ENCODE measurements around the gene CCHCR1.
"Not testable (repeated sequence)": the region's sequence is repeated elsewhere in the genome, so short reads cannot be mapped to it uniquely, and the experiment has no call there.

Gene CCHCR1

DNA sequence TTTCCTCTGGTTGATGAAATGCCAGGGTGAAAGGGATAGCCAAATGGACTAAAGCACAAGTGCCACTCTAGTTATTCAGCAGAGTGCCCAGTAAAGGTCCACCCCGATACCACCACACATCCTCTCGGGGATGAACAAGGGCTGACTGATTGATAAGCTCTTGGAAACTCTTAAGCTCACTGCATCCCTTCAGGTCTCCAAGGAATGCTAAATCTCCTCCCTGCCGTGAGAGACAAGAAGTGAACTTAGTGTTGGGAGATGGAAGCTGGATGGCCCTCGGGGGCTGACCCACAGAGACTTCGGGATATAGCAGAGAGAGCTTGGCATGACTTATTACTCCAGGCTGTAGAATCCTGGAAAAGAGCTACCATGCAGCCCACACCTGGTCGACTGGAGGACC lies 26.3 kb upstream of the CCHCR1 start:
- DNase-seq (ENCODE audit: low spot score) = not testable (repeated sequence)

DNA sequence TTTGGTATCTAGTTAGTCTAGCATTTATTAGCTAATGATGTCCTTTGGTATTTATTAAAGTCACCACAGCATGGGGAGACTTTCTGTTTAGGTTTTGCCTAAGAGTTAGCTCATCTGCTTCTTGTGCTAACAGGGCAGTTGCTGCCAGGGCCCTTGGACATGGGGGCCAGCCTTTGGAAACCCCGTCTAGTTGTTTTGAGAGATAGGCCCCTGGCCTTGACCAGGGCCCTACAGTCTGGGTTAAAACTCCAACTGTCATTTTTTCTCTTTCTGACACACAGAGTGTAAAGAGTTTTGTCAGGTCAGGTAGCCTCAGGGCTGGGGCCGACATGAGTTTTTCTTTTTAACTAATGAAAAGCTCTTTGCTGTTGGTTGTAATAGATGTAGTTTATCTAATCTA lies 25.7 kb upstream of the CCHCR1 start:
- not testable (repeated sequence) for DNase-seq (ENCODE audit: low spot score)

DNA sequence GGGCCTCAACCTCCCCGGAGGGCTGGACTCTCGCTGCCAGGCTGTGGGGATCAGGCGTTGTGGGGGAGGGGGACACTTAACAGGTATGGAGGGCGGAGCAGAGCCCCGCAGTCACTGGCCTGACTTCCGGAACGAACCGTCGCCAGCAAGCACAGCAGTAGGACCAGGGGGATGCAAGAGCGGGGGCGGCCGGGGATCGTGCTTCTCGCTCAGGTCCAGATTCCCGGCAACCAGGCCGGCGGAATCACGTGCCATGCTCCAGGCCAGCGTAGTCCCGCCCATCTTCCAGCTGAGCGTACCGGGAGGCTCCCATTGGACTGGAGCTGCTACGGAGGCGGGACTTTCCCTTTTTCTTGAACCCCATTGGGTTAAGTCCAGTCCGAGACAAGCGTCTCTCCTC lies 22.9 kb upstream of the CCHCR1 start:
- DNase-seq (ENCODE audit: low spot score) = peak; percentile 97

- no peak for DNase-seq (ENCODE audit: low spot score)
Measured at GRCh38 chr6:31179896-31180295, 22.3 kb upstream of the CCHCR1 start.

DNA sequence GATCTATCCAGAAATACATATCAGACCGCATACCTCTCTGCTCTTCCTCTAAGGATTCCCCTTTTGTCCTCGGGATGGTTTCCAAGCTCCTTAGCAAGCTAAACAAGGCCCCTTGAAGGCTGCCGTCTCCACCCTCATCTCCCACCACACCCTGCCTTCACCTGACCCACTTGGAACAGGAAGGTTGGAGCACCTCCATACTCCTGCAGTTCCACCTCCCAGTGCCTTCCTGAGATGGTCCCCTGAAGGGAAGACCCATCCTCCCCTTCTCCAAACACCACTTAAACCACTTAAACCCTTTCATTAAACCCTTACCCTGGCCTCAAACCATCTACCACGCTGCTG lies 21.4 kb upstream of the CCHCR1 start:
- no peak for DNase-seq (ENCODE audit: low spot score)

- peak; percentile 46 for DNase-seq (ENCODE audit: low spot score)
Measured at GRCh38 chr6:31178143-31179041, 20.8 kb upstream of the CCHCR1 start.

DNA sequence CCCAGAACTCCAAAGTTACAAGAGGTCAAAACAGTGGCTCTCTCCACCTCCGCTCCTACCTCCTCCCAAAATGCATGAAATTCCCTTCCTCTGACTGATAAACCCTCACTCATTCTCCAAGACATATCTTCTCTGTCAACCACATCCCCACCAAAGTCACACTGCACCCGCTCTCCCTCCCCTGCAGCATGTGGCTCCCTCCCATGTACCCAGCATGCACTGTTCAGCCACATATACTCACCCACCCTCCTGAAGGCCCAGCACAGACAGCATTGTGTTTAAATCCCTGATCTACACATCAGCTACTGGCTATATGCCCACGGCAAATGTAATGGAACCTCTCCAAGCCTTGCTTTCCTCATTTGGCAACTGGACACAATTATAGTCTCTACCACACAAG lies 18.4 kb upstream of the CCHCR1 start:
- peak; percentile 92 for DNase-seq (ENCODE audit: low spot score)

DNA sequence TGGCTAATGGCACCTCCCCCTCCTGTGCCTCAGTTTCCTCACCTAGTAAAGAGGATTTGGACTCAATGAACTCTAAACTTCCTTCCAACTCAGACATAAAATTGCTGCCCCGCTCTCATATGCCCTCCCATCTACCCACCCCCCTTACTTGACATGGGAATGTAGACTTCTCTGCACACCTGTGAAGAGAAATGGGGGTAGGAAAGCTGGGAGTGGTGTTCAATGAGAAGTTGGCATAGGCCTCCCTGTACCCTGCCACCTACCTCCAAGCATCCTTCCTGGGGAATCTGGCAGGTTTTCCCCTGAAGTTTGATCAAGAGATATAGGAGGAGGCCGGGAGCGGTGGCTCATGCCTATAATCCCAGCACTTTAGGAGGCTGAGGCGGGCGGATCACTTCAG lies 16.8 kb upstream of the CCHCR1 start:
- no peak for DNase-seq (ENCODE audit: low spot score)

DNA sequence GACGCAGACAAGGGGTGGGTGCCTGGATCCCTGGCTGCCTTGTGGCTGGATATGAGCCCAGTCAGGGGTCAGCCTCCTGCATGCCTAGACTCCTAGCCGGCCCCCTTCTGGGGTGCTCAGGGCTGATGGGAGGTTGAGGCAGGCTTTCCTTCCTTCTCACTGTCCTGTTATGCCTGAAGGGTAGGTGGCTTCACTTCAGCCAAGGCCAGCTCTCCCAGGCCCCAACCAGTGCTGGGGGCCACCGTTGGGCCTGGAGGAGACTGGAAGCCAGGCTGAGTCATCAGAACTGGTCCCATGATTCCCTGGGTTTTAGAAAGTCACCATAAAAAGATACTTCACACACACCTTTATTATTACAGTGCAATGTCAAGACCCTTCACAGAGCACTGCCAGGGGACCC lies 15.8 kb upstream of the CCHCR1 start:
- no peak for DNase-seq (ENCODE audit: low spot score)

GRCh38 chr6:31172973-31173384 lies 15.4 kb upstream of the CCHCR1 start:
- no peak for DNase-seq (ENCODE audit: low spot score)

DNA sequence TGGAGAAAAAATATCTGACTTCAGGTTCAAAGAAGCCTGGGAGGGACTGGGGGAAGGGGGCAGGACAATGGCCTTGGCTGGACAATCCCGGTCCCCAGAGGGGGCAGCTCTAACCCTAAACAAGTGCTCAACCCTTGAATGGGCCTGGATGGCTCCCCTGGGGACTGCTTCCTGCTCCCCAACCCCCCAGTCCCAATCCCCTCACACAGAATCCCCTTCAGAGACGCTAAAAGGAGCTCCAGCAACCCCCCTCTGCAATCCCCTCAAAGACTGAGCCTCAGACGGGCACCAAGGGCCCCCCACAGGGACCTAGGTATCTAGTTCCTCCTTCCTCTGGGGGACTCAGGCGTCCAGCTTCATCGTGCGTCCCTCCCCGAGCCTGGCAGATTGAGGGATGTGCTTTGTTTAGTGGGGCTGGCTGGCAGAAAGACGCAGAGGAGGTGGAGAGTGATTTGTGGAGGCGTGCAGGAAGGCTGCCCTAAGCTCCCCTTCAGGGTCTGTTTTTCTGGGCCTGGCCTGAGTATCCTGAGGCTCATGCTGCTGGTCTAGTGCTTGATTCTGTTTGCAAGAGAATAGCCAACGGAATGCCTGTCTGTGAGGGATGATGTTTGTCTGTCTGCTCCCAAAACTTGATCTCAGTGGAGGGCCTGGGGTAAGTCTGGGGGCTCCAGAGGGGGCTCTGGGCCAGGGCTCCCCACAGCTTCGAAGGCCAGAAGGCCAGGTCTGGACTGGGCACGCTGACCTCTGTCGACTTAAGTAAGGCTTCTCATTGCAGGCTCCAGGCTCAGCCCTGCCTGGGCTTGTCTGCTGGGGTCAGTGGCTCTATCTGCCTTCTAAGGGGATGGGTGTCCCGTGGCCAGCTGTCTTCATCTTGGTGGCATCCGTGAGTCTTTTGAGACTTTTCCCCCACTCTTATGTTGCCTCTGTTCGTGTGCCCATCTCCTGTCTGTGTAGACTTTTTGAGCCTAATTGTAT lies 14.6 kb upstream of the CCHCR1 start:
- DNase-seq (ENCODE audit: low spot score) = no peak

GRCh38 chr6:31170987-31171671 lies 13.5 kb upstream of the CCHCR1 start:
- no peak for DNase-seq (ENCODE audit: low spot score)

- DNase-seq (ENCODE audit: low spot score) = no peak
Measured at GRCh38 chr6:31170600-31170881, 12.9 kb upstream of the CCHCR1 start, which contains the start of gene POU5F1. TSS of gene POU5F1 (minus strand) at chr6:31170682. CDS start at chr6:31170620, 62 bp downstream.

GRCh38 chr6:31169858-31170599 lies 12.4 kb upstream of the CCHCR1 start:
- DNase-seq (ENCODE audit: low spot score) = not testable (repeated sequence)

DNA sequence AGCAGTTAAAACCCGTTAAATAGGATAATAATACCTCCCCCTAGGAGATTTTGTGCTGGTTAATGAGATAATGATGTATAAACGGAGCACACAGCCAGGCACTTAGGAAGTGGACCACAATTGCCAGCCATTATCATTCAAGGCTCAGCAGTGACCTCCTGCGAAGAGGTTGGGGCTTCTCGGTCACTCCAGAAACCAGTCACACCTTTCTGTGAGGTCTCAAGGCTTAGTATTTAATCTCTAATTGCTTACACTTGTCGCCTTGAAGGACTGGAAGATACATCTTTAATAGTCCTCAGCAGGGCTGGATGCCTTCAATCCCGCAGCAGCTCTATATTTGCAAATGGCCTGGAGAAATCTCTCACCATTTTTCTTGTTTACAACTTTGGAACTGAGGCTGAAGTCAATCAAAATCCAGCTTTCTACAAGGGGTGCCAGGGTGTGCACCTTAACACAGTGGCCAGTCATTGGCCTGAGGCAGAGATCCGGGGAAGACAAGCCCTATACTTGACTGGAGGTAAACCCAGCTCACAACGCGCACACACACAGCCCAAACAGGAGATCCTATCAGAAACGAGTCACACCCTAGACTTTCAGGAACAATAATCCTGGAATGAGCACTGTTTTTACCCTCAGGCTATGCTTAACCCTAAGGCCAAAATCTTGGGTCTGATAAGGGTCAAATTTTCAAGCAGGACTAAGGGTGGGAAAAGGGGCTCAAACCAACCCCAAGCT lies 11.7 kb upstream of the CCHCR1 start:
- no peak for DNase-seq (ENCODE audit: low spot score)

GRCh38 chr6:31168606-31169005 lies 11.0 kb upstream of the CCHCR1 start:
- DNase-seq (ENCODE audit: low spot score) = no peak

GRCh38 chr6:31165986-31166385 lies 8.4 kb upstream of the CCHCR1 start:
- no peak for DNase-seq (ENCODE audit: low spot score)

DNA sequence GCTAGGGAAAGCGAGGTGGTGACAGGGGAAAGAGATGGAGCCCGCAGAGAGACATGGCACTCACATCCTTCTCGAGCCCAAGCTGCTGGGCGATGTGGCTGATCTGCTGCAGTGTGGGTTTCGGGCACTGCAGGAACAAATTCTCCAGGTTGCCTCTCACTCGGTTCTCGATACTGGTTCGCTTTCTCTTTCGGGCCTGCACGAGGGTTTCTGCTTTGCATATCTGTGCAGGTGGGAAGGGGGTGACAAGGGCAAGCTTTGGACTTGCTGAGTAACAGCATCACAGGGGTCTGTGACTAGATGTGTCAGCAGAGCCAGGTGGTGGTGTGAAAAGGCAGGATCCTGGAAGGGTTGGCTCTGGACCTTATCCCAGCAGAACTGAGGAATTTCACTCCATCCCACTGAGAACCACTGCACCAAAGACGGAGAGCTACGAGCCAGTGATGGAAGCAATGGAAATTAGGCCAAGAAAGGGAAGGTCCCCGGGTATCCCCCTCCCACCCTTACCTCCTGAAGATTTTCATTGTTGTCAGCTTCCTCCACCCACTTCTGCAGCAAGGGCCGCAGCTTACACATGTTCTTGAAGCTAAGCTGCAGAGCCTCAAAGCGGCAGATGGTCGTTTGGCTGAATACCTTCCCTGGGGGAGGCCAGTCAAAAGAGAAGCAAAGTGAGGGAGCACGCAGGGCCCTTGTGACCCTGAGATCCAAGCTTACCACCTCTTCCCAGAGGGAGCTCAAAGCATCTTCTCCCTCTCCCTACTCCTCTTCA lies 7.6 kb upstream of the CCHCR1 start:
- not testable (repeated sequence) for DNase-seq (ENCODE audit: low spot score)

DNA sequence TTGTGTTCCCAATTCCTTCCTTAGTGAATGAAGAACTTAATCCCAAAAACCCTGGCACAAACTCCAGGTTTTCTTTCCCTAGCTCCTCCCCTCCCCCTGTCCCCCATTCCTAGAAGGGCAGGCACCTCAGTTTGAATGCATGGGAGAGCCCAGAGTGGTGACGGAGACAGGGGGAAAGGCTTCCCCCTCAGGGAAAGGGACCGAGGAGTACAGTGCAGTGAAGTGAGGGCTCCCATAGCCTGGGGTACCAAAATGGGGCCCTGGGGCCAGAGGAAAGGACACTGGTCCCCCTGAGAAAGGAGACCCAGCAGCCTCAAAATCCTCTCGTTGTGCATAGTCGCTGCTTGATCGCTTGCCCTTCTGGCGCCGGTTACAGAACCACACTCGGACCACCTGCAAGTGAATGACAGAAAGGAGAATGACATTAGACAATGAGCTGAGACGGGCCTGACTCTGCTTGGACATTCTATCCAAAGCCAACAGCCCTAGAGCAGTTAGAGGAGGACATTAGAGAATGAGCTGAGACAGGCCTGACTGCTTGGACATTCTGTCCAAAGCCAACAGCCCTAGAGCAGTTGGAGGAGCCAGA lies 7.0 kb upstream of the CCHCR1 start:
- not testable (repeated sequence) for DNase-seq (ENCODE audit: low spot score)

DNA sequence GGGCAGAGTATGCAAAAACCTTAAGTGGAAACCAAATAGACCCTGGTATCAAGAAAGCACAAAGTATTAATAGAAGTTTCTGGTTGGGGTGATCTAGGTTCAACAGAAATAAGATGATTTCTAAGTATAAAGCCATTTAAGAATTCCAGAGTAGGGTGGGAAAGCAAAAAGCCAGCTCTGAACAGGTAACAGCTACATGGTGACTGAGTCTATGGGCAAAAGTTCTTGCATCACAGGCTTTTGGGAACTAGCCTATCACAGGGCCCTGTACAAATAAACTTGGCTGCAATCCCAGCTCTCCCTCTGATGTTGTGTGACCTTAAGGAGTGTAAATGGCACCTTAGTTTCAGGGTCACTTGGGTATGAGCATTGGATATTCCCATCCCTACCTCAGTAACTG lies 6.3 kb upstream of the CCHCR1 start:
- DNase-seq (ENCODE audit: low spot score) = no peak

All from hepatic stellate cell (primary cell).